Activated CD8-positive, alpha-beta memory T cell treated with anti-CD3 and anti-CD28 coated beads, Interleukin-2, amount 50 U/mL, for 4 hours (primary cell): Measurements from ENCODE around the gene SALL2.
A peak's percentile ranks its signal among the peaks of the same experiment; 100 is the strongest.

Experiments
- DNase-seq: peaks from one replicate; pipeline ENCODE4 v3.0.0-alpha.2; 2020

The SALL2 gene

GRCh38 chr14:21526672-21527317 is 649 bp upstream of the SALL2 start:
- DNase-seq: no peak

- no peak for DNase-seq
Measured at GRCh38 chr14:21525571-21525961, 580 bp downstream of the SALL2 start.

GRCh38 chr14:21524575-21525490 is 1.3 kb downstream of the SALL2 start:
- no peak for DNase-seq

GRCh38 chr14:21523203-21523602 is 2.9 kb downstream of the SALL2 start:
- DNase-seq: no peak

GRCh38 chr14:21521501-21521900 is 4.6 kb downstream of the SALL2 start:
- no peak for DNase-seq

GRCh38 chr14:21520767-21521166 is 5.4 kb downstream of the SALL2 start:
- DNase-seq: no peak

GRCh38 chr14:21518725-21519124 is 7.4 kb downstream of the SALL2 start:
- no peak for DNase-seq

- no peak for DNase-seq
Measured at GRCh38 chr14:21514341-21514740, 11.8 kb downstream of the SALL2 start.

GRCh38 chr14:21510735-21511657 is 15.2 kb downstream of the SALL2 start, which contains the start of gene METTL3:
TSS of gene METTL3 (minus strand) at chr14:21511340. CDS start at chr14:21511223, 117 bp downstream.
- peak; percentile 89 for DNase-seq

GRCh38 chr14:21509432-21510143 is 16.6 kb downstream of the SALL2 start:
- DNase-seq: no peak

GRCh38 chr14:21506557-21506956 is 19.6 kb downstream of the SALL2 start:
- no peak for DNase-seq

GRCh38 chr14:21505012-21505553 is 21.1 kb downstream of the SALL2 start:
- DNase-seq: no peak

GRCh38 chr14:21503376-21503775 is 22.8 kb downstream of the SALL2 start:
- DNase-seq: no peak

- no peak for DNase-seq
Measured at GRCh38 chr14:21501568-21501967, 24.6 kb downstream of the SALL2 start.

- no peak for DNase-seq
Measured at GRCh38 chr14:21498540-21499526, 27.3 kb downstream of the SALL2 start.

GRCh38 chr14:21496453-21496852 is 29.7 kb downstream of the SALL2 start:
- no peak for DNase-seq

GRCh38 chr14:21494902-21495762 is 31.0 kb downstream of the SALL2 start:
- DNase-seq: no peak

GRCh38 chr14:21486640-21487087 is 39.5 kb downstream of the SALL2 start:
- no peak for DNase-seq

- peak; percentile 90 for DNase-seq
Measured at GRCh38 chr14:21476925-21477681, 49.0 kb downstream of the SALL2 start, which contains the start of the genes RAB2B and TOX4. TSS of gene RAB2B (minus strand) at chr14:21476959. CDS start at chr14:21476872, 87 bp downstream. TSS of gene TOX4 (plus strand) at chr14:21477195. CDS start at chr14:21477279, 84 bp downstream.
